GM19452 (cell line): Measurements from ENCODE around the gene TNC.

Source experiments
- ATAC-seq: cut with Tn5 transposase; IDR thresholded peaks from one replicate; pipeline ENCODE4 v1.9.1; 2021; ENCODE audit not compliant: unreplicated experiment

Gene TNC

GRCh38 chr9:115104908-115105307, 13.0 kb downstream of the TNC start:
- ATAC-seq, result no peak

- ATAC-seq, result no peak
Observed at GRCh38 chr9:115103746-115104477, 14.0 kb downstream of the TNC start.

GRCh38 chr9:115099901-115100300, 18.1 kb downstream of the TNC start:
- no peak for ATAC-seq

- ATAC-seq, result no peak
Observed at GRCh38 chr9:115098226-115098965, 19.6 kb downstream of the TNC start.

- no peak for ATAC-seq
Observed at GRCh38 chr9:115093520-115093919, 24.4 kb downstream of the TNC start.

- ATAC-seq, result no peak
Observed at GRCh38 chr9:115090486-115090885, 27.5 kb downstream of the TNC start.

GRCh38 chr9:115088860-115089259, 29.1 kb downstream of the TNC start:
- ATAC-seq, result no peak

GRCh38 chr9:115086886-115087285, 31.1 kb downstream of the TNC start:
- ATAC-seq, result no peak

- no peak for ATAC-seq
Observed at GRCh38 chr9:115086461-115086860, 31.5 kb downstream of the TNC start.

- no peak for ATAC-seq
Observed at GRCh38 chr9:115085773-115086377, 32.1 kb downstream of the TNC start.

GRCh38 chr9:115084709-115085108, 33.2 kb downstream of the TNC start:
- ATAC-seq, result no peak

- ATAC-seq, result no peak
Observed at GRCh38 chr9:115084157-115084556, 33.8 kb downstream of the TNC start.

- ATAC-seq, result no peak
Observed at GRCh38 chr9:115080242-115080641, 37.7 kb downstream of the TNC start.

- no peak for ATAC-seq
Observed at GRCh38 chr9:115079156-115079555, 38.8 kb downstream of the TNC start.

- no peak for ATAC-seq
Observed at GRCh38 chr9:115073456-115073855, 44.5 kb downstream of the TNC start.

- no peak for ATAC-seq
Observed at GRCh38 chr9:115071176-115071575, 46.8 kb downstream of the TNC start.

GRCh38 chr9:115069771-115070170, 48.2 kb downstream of the TNC start:
- ATAC-seq, result no peak

GRCh38 chr9:115069302-115069701, 48.7 kb downstream of the TNC start:
- no peak for ATAC-seq

GRCh38 chr9:115068031-115068430, 49.9 kb downstream of the TNC start:
- ATAC-seq, result no peak

GRCh38 chr9:115063058-115063845, 54.7 kb downstream of the TNC start:
- no peak for ATAC-seq

- no peak for ATAC-seq
Observed at GRCh38 chr9:115058684-115059315, 59.2 kb downstream of the TNC start.
